Bronchial epithelial cell (primary cell): Measurements from ENCODE around the gene SBNO2. TPM values are rescaled to one million over a fixed set of nuclear protein-coding genes. Genes with fewer than 3 reads are reported as not detected.
A peak's percentile ranks its signal among the peaks of the same experiment; 100 is the strongest.

ENCODE experiments used
- DNase-seq: peaks from one replicate; pipeline ENCODE4 v3.0.0-alpha.2; 2010; ENCODE audit warnings: low read depth
- FAIRE-seq: peaks from 2 replicates; lab custom pipeline; 2011; peaks lifted over from hg19 to GRCh38; lab: Jason Lieb, UNC
- H3K27me3 ChIP-seq: 2 replicates; pipeline ENCODE4 v1.5.1; 2011; ENCODE audit warnings: low read length; ENCODE audit not compliant: control insufficient read depth, insufficient read depth
- H3K36me3 ChIP-seq: 2 replicates; pipeline ENCODE4 v1.5.1; 2011; ENCODE audit warnings: low read length; ENCODE audit not compliant: control insufficient read depth, insufficient read depth
- H3K4me3 ChIP-seq: 2 replicates; pipeline ENCODE4 v1.5.1; 2011; ENCODE audit warnings: mild to moderate bottlenecking, low read depth, low read length, control low read depth
- total RNA-seq: library from RNA; depleted of rRNA; stranded (reverse); fragments of >200 nt; gene quantifications from 2 replicates; pipeline ENCODE4 v1.2.1, GENCODE V29; 2014
- TF ChIP-seq, protein P1 (sequence below): IDR thresholded peaks from 2 replicates; pipeline ENCODE4 v1.5.1; 2011; ENCODE audit warnings: mild to moderate bottlenecking, moderate library complexity, low read length, control low read depth, inconsistent platforms; ENCODE audit not compliant: insufficient read depth, severe bottlenecking

Gene SBNO2
- total RNA-seq, 1 donor from 2014 or later = 16.8 TPM

DNA sequence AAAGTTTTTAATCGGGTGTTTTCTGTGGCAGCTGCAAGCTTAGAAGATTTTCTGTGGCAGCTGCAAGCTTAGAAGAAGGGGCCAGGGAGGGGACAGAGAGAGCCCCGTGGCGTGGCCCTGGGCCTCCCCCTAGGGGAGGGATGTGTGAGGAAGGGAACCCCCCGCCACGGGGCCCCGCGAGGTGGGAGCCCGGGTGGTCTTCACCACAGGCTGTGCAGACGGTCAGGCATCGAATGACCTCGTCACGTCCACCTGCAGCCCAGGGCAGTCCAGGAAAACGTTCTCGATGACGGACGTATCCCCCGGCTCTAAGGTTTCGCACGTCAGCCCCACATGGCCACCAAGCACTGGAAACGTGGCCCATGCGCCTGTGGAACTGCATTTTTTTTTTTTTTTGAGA is 87.5 kb downstream of the SBNO2 start:
- no peak for DNase-seq
- Histone ChIP-seq H3K27me3 (no peaks in the 10 kb centered on the region), H3K4me3 (no peak overlapping the region), H3K36me3 (peaks cover 9% of the 10 kb centered on the region)
- FAIRE-seq = no peak
- TF ChIP-seq, protein P1, sequence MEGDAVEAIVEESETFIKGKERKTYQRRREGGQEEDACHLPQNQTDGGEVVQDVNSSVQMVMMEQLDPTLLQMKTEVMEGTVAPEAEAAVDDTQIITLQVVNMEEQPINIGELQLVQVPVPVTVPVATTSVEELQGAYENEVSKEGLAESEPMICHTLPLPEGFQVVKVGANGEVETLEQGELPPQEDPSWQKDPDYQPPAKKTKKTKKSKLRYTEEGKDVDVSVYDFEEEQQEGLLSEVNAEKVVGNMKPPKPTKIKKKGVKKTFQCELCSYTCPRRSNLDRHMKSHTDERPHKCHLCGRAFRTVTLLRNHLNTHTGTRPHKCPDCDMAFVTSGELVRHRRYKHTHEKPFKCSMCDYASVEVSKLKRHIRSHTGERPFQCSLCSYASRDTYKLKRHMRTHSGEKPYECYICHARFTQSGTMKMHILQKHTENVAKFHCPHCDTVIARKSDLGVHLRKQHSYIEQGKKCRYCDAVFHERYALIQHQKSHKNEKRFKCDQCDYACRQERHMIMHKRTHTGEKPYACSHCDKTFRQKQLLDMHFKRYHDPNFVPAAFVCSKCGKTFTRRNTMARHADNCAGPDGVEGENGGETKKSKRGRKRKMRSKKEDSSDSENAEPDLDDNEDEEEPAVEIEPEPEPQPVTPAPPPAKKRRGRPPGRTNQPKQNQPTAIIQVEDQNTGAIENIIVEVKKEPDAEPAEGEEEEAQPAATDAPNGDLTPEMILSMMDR = no peak

DNA sequence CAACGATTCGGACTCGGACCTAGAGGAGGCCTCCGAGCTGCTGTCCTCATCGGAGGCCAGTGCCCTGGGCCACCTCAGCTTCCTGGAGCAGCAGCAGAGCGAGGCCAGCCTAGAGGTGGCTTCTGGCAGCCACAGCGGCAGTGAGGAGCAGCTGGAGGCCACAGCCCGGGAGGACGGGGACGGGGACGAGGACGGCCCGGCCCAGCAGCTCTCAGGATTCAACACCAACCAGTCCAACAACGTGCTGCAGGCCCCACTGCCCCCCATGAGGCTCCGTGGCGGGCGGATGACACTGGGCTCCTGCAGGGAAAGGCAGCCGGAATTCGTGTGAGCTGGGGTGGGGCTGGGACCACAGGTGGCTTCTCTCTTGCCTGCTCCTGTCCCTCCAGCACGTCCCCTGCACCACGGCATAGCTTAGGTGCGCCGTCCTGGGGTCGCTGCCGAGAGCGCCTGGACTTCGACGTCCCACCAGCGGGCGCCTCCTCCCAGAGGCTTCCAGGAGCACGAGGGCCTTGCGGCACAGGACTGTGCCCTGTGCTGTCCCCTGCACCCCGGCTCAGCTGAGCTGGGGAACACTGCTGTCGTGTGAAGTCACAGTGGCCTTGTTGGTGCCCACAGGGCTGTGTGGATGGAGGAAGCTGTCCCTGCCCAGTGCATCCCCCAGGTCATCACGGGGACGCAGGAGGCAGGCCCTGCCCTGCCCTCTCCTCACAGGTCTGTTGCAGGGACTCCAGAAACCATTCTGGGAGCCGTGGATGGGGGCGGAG is 88.2 kb downstream of the SBNO2 start:
- Histone ChIP-seq H3K27me3 (no peaks in the 10 kb centered on the region), H3K4me3 (no peak overlapping the region), H3K36me3 (peaks cover 9% of the 10 kb centered on the region)
- DNase-seq = no peak
- TF ChIP-seq, protein P1 = no peak
- FAIRE-seq = no peak

DNA sequence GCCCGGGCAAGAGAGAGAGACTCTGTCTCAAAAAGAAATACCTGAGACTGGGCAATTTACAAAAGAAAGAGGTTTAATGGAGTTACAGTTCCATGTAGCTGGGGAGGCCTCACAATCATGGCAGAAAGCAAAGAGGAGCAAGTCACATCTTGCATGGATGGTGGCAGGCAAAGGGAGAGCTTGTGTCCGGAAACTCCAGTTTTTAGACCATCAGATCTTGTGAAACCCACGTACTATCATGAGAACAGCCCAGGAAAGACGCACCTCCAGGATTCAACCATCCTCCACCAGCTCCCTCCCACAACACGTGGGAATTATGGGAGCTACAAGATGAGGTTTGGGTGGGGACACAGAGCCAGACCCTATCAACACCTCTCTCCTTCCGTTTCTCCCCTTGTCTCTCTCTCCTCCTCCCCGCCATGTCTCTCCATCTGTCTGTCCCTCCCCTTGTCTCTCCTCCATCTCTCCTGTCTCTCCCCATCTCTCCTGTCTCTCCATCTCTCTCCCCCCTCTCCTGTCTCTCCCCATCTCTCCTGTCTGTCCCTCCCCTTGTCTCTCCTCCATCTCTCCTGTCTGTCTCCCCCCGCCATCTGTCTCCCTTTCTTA is 88.9 kb downstream of the SBNO2 start:
- DNase-seq (peak; percentile 50), FAIRE-seq (no peak)
- no peaks in the 10 kb centered on the region for H3K27me3 ChIP-seq
- no peak overlapping the region for H3K4me3 ChIP-seq
- peaks cover 7% of the 10 kb centered on the region for H3K36me3 ChIP-seq
- TF ChIP-seq, protein P1 = no peak

DNA sequence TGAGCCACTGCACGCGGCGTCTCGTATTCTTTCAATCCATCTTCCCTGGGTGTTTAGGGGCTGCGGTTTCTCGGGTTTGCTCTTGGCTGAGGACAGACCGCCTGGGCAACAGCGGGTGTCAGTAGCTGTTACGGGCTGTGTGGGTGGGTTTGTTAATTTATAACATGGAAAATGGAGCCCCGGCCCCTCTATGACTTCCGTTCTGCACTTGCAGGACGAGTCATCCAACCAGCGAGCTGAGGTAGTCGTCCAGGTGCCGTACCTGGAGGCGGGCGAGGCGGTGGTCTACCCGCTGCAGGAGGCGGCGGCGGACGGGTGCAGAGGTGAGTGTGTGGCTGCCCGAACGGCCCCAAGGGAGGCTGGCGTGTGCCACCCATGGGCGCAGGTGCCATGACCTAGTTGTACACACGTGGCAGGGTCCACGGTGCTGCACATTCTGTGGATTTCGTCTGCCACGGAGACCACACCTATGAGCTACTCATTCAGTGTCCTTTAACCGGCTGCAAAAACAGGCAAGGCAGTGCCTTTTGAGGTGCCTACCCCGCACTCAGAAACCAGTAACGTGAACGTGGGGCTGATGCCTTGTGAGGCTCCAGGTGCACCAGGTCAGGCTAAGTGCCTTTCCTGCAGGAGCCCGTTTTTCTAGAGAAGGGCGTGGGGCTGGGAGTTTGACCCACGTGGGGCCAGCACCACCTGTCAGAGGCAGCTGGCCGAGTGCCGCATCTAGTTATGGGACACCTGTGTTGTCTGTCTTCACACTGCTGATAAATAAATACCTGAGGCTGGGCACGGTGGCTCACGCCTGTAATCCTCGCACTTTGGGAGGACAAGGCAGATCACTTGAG is 89.8 kb downstream of the SBNO2 start:
- Histone ChIP-seq H3K36me3 (peaks cover 7% of the 10 kb centered on the region), H3K27me3 (no peaks in the 10 kb centered on the region), H3K4me3 (no peak overlapping the region)
- no peak for FAIRE-seq
- TF ChIP-seq, protein P1 = no peak
- no peak for DNase-seq

DNA sequence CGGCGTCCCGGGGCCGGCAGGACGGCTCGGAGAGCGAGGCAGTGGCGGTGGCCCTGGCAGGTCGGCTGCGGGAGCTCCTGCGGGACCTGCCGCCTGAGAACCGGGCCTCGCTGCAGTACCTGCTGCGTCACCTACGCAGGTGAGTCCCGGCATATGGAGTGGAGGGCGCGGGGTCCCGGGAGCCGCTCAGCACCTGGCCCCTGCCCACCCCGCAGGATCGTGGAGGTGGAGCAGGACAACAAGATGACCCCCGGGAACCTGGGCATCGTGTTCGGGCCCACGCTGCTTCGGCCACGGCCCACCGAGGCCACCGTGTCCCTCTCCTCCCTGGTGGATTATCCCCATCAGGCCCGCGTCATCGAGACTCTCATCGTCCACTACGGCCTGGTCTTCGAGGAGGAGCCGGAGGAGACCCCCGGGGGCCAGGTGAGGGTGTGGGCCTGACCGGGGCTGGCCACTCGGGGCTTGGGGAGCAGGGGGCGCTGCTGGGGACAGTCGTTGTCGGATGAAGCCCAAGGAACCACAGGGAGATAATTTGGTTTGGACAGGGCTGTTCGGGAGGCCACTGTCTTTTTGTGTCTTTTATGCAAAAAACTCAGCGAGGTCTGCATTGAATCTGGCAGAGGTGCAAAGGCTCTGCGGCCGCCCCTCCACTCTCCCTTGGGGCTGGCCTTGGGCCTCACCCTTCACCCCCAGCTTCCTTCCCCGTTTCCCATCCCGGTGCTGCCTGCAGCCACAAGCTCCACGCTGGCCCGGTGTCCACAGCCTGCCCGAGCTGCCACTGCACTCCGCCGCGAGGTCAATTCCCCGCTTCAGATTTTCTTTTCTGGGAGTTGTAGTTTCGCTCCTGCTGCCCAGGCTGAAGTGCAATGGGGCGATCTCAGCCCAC is 90.9 kb downstream of the SBNO2 start:
- Histone ChIP-seq H3K36me3 (peaks cover 5% of the 10 kb centered on the region), H3K27me3 (no peaks in the 10 kb centered on the region), H3K4me3 (peak overlapping the region; percentile 42)
- TF ChIP-seq, protein P1 = no peak
- no peak for DNase-seq
- no peak for FAIRE-seq
